Measurements from ENCODE around the gene POMGNT2.

POMGNT2 gene

GRCh38 chr3:43093006-43093405, 12.9 kb downstream of the POMGNT2 start:
- no peak overlapping the region for H3K4me2 ChIP-seq
- no peak overlapping the region for H2AFZ ChIP-seq (ENCODE audit: low read depth)
- no peak overlapping the region for H3K9ac ChIP-seq
- H3K4me1 ChIP-seq (ENCODE audit: low read depth, poor library complexity, severe bottlenecking), result no peaks in the 10 kb centered on the region
- no peaks in the 10 kb centered on the region for H3K79me2 ChIP-seq (ENCODE audit: insufficient read depth, low read depth)
- TF ChIP-seq CTCF (conservative IDR thresholded peaks at IDR 0.05; ENCODE audit: low read depth, low read length), result no peak
- no peak overlapping the region for H3K27ac ChIP-seq
- no peaks in the 10 kb centered on the region for H3K36me3 ChIP-seq (ENCODE audit: insufficient read depth)
- H3K4me3 ChIP-seq (IDR thresholded peaks at IDR 0.05; ENCODE audit: insufficient read depth, low read depth, low read length), result no peak overlapping the region
- H3K27me3 ChIP-seq (ENCODE audit: insufficient read depth, low read depth), result no peaks in the 10 kb centered on the region
- no peaks in the 10 kb centered on the region for H4K20me1 ChIP-seq (ENCODE audit: insufficient read depth)

GRCh38 chr3:43091481-43091880, 14.4 kb downstream of the POMGNT2 start:
- Histone ChIP-seq H3K9ac (no peak overlapping the region), H3K27ac (no peak overlapping the region), H3K4me1 (ENCODE audit: low read depth, poor library complexity, severe bottlenecking) (no peaks in the 10 kb centered on the region), H3K36me3 (ENCODE audit: insufficient read depth) (no peaks in the 10 kb centered on the region), H3K4me3 (IDR thresholded peaks at IDR 0.05; ENCODE audit: insufficient read depth, low read depth, low read length) (no peak overlapping the region), H3K27me3 (ENCODE audit: insufficient read depth, low read depth) (no peaks in the 10 kb centered on the region), H3K79me2 (ENCODE audit: insufficient read depth, low read depth) (no peaks in the 10 kb centered on the region), H4K20me1 (ENCODE audit: insufficient read depth) (no peaks in the 10 kb centered on the region), H2AFZ (ENCODE audit: low read depth) (no peak overlapping the region), H3K4me2 (no peak overlapping the region)
- no peak for TF ChIP-seq CTCF (conservative IDR thresholded peaks at IDR 0.05; ENCODE audit: low read depth, low read length)

- no peaks in the 10 kb centered on the region for H4K20me1 ChIP-seq (ENCODE audit: insufficient read depth)
- H2AFZ ChIP-seq (ENCODE audit: low read depth), result no peak overlapping the region
- H3K4me1 ChIP-seq (ENCODE audit: low read depth, poor library complexity, severe bottlenecking), result no peaks in the 10 kb centered on the region
- no peak overlapping the region for H3K27ac ChIP-seq
- no peak overlapping the region for H3K4me3 ChIP-seq (IDR thresholded peaks at IDR 0.05; ENCODE audit: insufficient read depth, low read depth, low read length)
- H3K36me3 ChIP-seq (ENCODE audit: insufficient read depth), result no peaks in the 10 kb centered on the region
- no peak for TF ChIP-seq CTCF (conservative IDR thresholded peaks at IDR 0.05; ENCODE audit: low read depth, low read length)
- H3K79me2 ChIP-seq (ENCODE audit: insufficient read depth, low read depth), result no peaks in the 10 kb centered on the region
- H3K4me2 ChIP-seq, result no peak overlapping the region
- no peaks in the 10 kb centered on the region for H3K27me3 ChIP-seq (ENCODE audit: insufficient read depth, low read depth)
- no peak overlapping the region for H3K9ac ChIP-seq
These were observed 15.6 kb downstream of the POMGNT2 start for GRCh38 chr3:43090238-43090637.

DNA sequence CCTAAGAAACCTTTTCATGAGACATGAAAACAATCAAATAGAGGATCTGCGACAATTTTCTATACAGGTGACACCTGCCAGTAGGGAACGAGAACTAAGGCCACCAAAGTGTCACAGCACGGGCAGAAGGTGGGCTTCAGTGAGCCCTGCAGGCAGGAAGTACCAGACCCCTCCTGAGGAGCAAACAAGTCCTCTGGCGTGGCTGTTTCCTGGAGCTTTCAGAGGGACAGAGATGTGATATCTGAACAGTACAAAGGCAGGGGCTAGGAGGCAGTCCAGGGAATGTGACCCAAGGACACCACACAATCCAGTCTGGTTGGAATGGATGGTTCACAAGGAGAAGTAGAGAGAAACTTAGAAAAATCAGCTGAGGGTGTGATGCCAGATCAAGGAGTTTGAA, 16.8 kb downstream of the POMGNT2 start:
- H3K4me1 ChIP-seq (ENCODE audit: low read depth, poor library complexity, severe bottlenecking), result no peaks in the 10 kb centered on the region
- no peak overlapping the region for H3K4me3 ChIP-seq (IDR thresholded peaks at IDR 0.05; ENCODE audit: insufficient read depth, low read depth, low read length)
- H3K27ac ChIP-seq, result no peak overlapping the region
- H2AFZ ChIP-seq (ENCODE audit: low read depth), result no peak overlapping the region
- no peaks in the 10 kb centered on the region for H3K27me3 ChIP-seq (ENCODE audit: insufficient read depth, low read depth)
- no peak overlapping the region for H3K4me2 ChIP-seq
- no peaks in the 10 kb centered on the region for H4K20me1 ChIP-seq (ENCODE audit: insufficient read depth)
- H3K79me2 ChIP-seq (ENCODE audit: insufficient read depth, low read depth), result no peaks in the 10 kb centered on the region
- H3K36me3 ChIP-seq (ENCODE audit: insufficient read depth), result no peaks in the 10 kb centered on the region
- no peak for TF ChIP-seq CTCF (conservative IDR thresholded peaks at IDR 0.05; ENCODE audit: low read depth, low read length)
- H3K9ac ChIP-seq, result no peak overlapping the region
